ENCODE results near the gene ITGA2B. TPM values are rescaled to one million over a fixed set of nuclear protein-coding genes. Genes with fewer than 3 reads are reported as not detected.

Gene ITGA2B
- total RNA-seq, result 1 to 10 TPM; 1.6 to 1.7 TPM

- peaks cover 13% of the 10 kb centered on the region for H3K27me3 Mint-ChIP-seq
- POLR2A ChIA-PET, result no interaction called here
- no peaks in the 10 kb centered on the region for H3K36me3 Mint-ChIP-seq (ENCODE audit: low read depth)
- no peak within 1 kb of the TSS for H3K4me3 Mint-ChIP-seq
- H3K9me3 Mint-ChIP-seq (ENCODE audit: low read depth), result no peaks in the 10 kb centered on the region
- ATAC-seq (no peak), DNase-seq (no peak)
- no peak within 1 kb of the TSS for H3K27ac Mint-ChIP-seq
- intact Hi-C loops (cut with DNase I, micrococcal nuclease), result no loop called here
- CTCF ChIA-PET, result interaction anchor here (0.6 kb wide), 1 partner anchor 165 kb away, joined by 3 read pairs; no protein-coding TSS in a partner anchor
- H3K4me1 Mint-ChIP-seq, result peaks cover 23% of the 10 kb centered on the region
Observed at GRCh38 chr17:44389281-44389680, at the start of gene ITGA2B. Gene ITGA2B, minus strand, starts transcription at chr17:44389649. Its CDS starts 176 bp downstream, at chr17:44389473.

- intact Hi-C loops (cut with DNase I, micrococcal nuclease), result no loop called here
- Mint-ChIP-seq H3K27me3 (no peaks in the 10 kb centered on the region), H3K36me3 (ENCODE audit: low read depth) (peaks cover 6% of the 10 kb centered on the region), H3K27ac (no peak overlapping the region), H3K9me3 (ENCODE audit: low read depth) (no peaks in the 10 kb centered on the region), H3K4me3 (no peak overlapping the region), H3K4me1 (peaks cover 18% of the 10 kb centered on the region)
- ChIA-PET CTCF (no interaction called here), POLR2A (interaction anchor here (0.6 kb wide), 1 partner anchor 58 kb away, joined by 3 read pairs; no protein-coding TSS in a partner anchor)
- ATAC-seq (no peak), DNase-seq (no peak)
Observed at GRCh38 chr17:44439168-44439567, 49.7 kb upstream of the ITGA2B start.

GRCh38 chr17:44438636-44439035 is 49.2 kb upstream of the ITGA2B start:
- CTCF ChIA-PET, result no interaction called here
- H3K27ac Mint-ChIP-seq, result no peak overlapping the region
- POLR2A ChIA-PET, result interaction anchor here (0.6 kb wide), 1 partner anchor 57 kb away, joined by 3 read pairs; no protein-coding TSS in a partner anchor
- intact Hi-C loops (cut with DNase I, micrococcal nuclease), result no loop called here
- H3K9me3 Mint-ChIP-seq (ENCODE audit: low read depth), result no peaks in the 10 kb centered on the region
- no peaks in the 10 kb centered on the region for H3K27me3 Mint-ChIP-seq
- peaks cover 18% of the 10 kb centered on the region for H3K4me1 Mint-ChIP-seq
- no peak overlapping the region for H3K4me3 Mint-ChIP-seq
- ATAC-seq (no peak), DNase-seq (no peak)
- H3K36me3 Mint-ChIP-seq (ENCODE audit: low read depth), result peaks cover 10% of the 10 kb centered on the region

GRCh38 chr17:44436336-44436735 is 46.9 kb upstream of the ITGA2B start:
- ChIA-PET CTCF (no interaction called here), POLR2A (no interaction called here)
- peaks cover 24% of the 10 kb centered on the region for H3K36me3 Mint-ChIP-seq (ENCODE audit: low read depth)
- DNase-seq, result no peak
- H3K4me1 Mint-ChIP-seq, result peaks cover 18% of the 10 kb centered on the region
- H3K4me3 Mint-ChIP-seq, result no peak overlapping the region
- no peaks in the 10 kb centered on the region for H3K9me3 Mint-ChIP-seq (ENCODE audit: low read depth)
- intact Hi-C loops (cut with DNase I, micrococcal nuclease), result no loop called here
- H3K27me3 Mint-ChIP-seq, result no peaks in the 10 kb centered on the region
- no peak for ATAC-seq
- no peak overlapping the region for H3K27ac Mint-ChIP-seq

- Mint-ChIP-seq H3K4me3 (no peak overlapping the region), H3K9me3 (ENCODE audit: low read depth) (no peaks in the 10 kb centered on the region), H3K27me3 (no peaks in the 10 kb centered on the region), H3K36me3 (ENCODE audit: low read depth) (peaks cover 31% of the 10 kb centered on the region), H3K4me1 (no peaks in the 10 kb centered on the region), H3K27ac (peak overlapping the region; percentile 10)
- DNase-seq (no peak), ATAC-seq (no peak)
- CTCF ChIA-PET, result interaction anchor here (1.0 to 1.5 kb wide), 4 partner anchors 9 to 47 kb away, joined by 3 to 4 read pairs (median 4); no protein-coding TSS in a partner anchor
- POLR2A ChIA-PET, result no interaction called here
- intact Hi-C loops (cut with DNase I, micrococcal nuclease), result no loop called here
Observed at GRCh38 chr17:44432254-44433157, 43.1 kb upstream of the ITGA2B start.

GRCh38 chr17:44424828-44425461 is 35.5 kb upstream of the ITGA2B start:
- no peak overlapping the region for H3K4me3 Mint-ChIP-seq
- intact Hi-C loops (cut with DNase I, micrococcal nuclease), result no loop called here
- peaks cover 28% of the 10 kb centered on the region for H3K36me3 Mint-ChIP-seq (ENCODE audit: low read depth)
- ATAC-seq (peak; percentile 65), DNase-seq (no peak)
- peak overlapping the region; percentile 40 for H3K27ac Mint-ChIP-seq
- no peaks in the 10 kb centered on the region for H3K9me3 Mint-ChIP-seq (ENCODE audit: low read depth)
- POLR2A ChIA-PET, result no interaction called here
- peaks cover 18% of the 10 kb centered on the region for H3K4me1 Mint-ChIP-seq
- CTCF ChIA-PET, result interaction anchor here (1.0 kb wide), 1 partner anchor 206 kb away, joined by 3 read pairs; no protein-coding TSS in a partner anchor
- no peaks in the 10 kb centered on the region for H3K27me3 Mint-ChIP-seq

GRCh38 chr17:44417553-44417952 is 28.1 kb upstream of the ITGA2B start:
- DNase-seq, result peak; percentile 43
- Mint-ChIP-seq H3K4me3 (no peak overlapping the region), H3K27ac (peak overlapping the region; percentile 89), H3K9me3 (ENCODE audit: low read depth) (no peaks in the 10 kb centered on the region), H3K36me3 (ENCODE audit: low read depth) (peaks cover 31% of the 10 kb centered on the region), H3K27me3 (no peaks in the 10 kb centered on the region), H3K4me1 (peaks cover 19% of the 10 kb centered on the region)
- intact Hi-C loops (cut with DNase I, micrococcal nuclease), result no loop called here
- ChIA-PET CTCF (interaction anchor here (0.6 kb wide), 1 partner anchor 16 kb away, joined by 3 read pairs; no protein-coding TSS in a partner anchor), POLR2A (interaction anchor here (0.6 kb wide), 1 partner anchor 244 kb away, joined by 4 read pairs; no protein-coding TSS in a partner anchor)
- peak; percentile 95 for ATAC-seq

GRCh38 chr17:44416558-44417289 is 27.3 kb upstream of the ITGA2B start:
- POLR2A ChIA-PET, result no interaction called here
- H3K9me3 Mint-ChIP-seq (ENCODE audit: low read depth), result no peaks in the 10 kb centered on the region

GRCh38 chr17:44414394-44415155 is 25.1 kb upstream of the ITGA2B start:
- H3K27ac Mint-ChIP-seq, result no peak overlapping the region
- H3K4me1 Mint-ChIP-seq, result peaks cover 19% of the 10 kb centered on the region
- no peaks in the 10 kb centered on the region for H3K27me3 Mint-ChIP-seq
- H3K4me3 Mint-ChIP-seq, result no peak overlapping the region
- intact Hi-C loops (cut with DNase I, micrococcal nuclease), result no loop called here
- DNase-seq (no peak), ATAC-seq (no peak)
- ChIA-PET POLR2A (interaction anchor here (0.6 kb wide), 1 partner anchor 11 kb away, joined by 3 read pairs; no protein-coding TSS in a partner anchor), CTCF (interaction anchor here (0.6 to 1.5 kb wide), 3 partner anchors 7 to 647 kb away, joined by 3 read pairs; no protein-coding TSS in a partner anchor)
- peaks cover 26% of the 10 kb centered on the region for H3K36me3 Mint-ChIP-seq (ENCODE audit: low read depth)
- H3K9me3 Mint-ChIP-seq (ENCODE audit: low read depth), result no peaks in the 10 kb centered on the region

More at GRCh38 chr17:44416558-44417289, 27.3 kb upstream of the ITGA2B start:
- H3K4me3 Mint-ChIP-seq, result no peak overlapping the region
- DNase-seq, result no peak
- intact Hi-C loops (cut with DNase I, micrococcal nuclease), result no loop called here
- H3K36me3 Mint-ChIP-seq (ENCODE audit: low read depth), result peaks cover 31% of the 10 kb centered on the region
- no peaks in the 10 kb centered on the region for H3K27me3 Mint-ChIP-seq
- no peak for ATAC-seq
- peaks cover 19% of the 10 kb centered on the region for H3K4me1 Mint-ChIP-seq
- CTCF ChIA-PET, result interaction anchor here (1.1 kb wide), 1 partner anchor 20 kb away, joined by 3 read pairs; no protein-coding TSS in a partner anchor
- no peak overlapping the region for H3K27ac Mint-ChIP-seq

GRCh38 chr17:44409309-44410028 is 20.0 kb upstream of the ITGA2B start:
- Mint-ChIP-seq H3K4me1 (no peaks in the 10 kb centered on the region), H3K9me3 (ENCODE audit: low read depth) (no peaks in the 10 kb centered on the region), H3K27me3 (no peaks in the 10 kb centered on the region), H3K4me3 (no peak overlapping the region), H3K27ac (no peak overlapping the region), H3K36me3 (ENCODE audit: low read depth) (peaks cover 8% of the 10 kb centered on the region)
- ATAC-seq (no peak), DNase-seq (no peak)
- POLR2A ChIA-PET, result interaction anchor here (0.6 kb wide), 1 partner anchor 1405 kb away, joined by 3 read pairs; no protein-coding TSS in a partner anchor
- intact Hi-C loops (cut with DNase I, micrococcal nuclease), result no loop called here
- CTCF ChIA-PET, result interaction anchor here (0.5 to 1.0 kb wide), 4 partner anchors 16 to 365 kb away, joined by 3 to 4 read pairs (median 3); no protein-coding TSS in a partner anchor

Data from activated CD4-positive, alpha-beta T cell treated with anti-CD3 and anti-CD28 coated beads for 36 hours (primary cell).